GM23338 (cell line): ENCODE results near the gene CDCA5. TPM values are rescaled to one million over a fixed set of nuclear protein-coding genes. Genes with fewer than 3 reads are reported as not detected.

ENCODE experiments used
- ATAC-seq: fragments of 200-7000 bp; cut with Tn5 transposase; 3 replicates; pipeline ENCODE4 v1.9.1; 2020
- DNase-seq: peaks from one replicate; pipeline ENCODE4 v3.0.0-alpha.2; 2015; ENCODE audit warnings: low spot score
- H2AFZ ChIP-seq: fragments of 200-600 bp; sonication (generic); 2 replicates; pipeline ENCODE4 v1.8.0; 2016; ENCODE audit warnings: antibody characterized with exemption, mild to moderate bottlenecking, moderate library complexity
- H3F3A ChIP-seq: fragments of 200-600 bp; sonication (generic); replicated peaks from 2 replicates; pipeline ENCODE4 v1.8.0; 2017; ENCODE audit warnings: antibody characterized with exemption, mixed run types, low read depth
- H3K27ac ChIP-seq: fragments of 200-600 bp; sonication (generic); 2 replicates; pipeline ENCODE4 v1.6.1; 2016; ENCODE audit warnings: low read depth
- H3K27me3 ChIP-seq: fragments of 200-600 bp; sonication (generic); 2 replicates; pipeline ENCODE4 v1.8.0; 2016; ENCODE audit warnings: mild to moderate bottlenecking, mixed run types, moderate library complexity; ENCODE audit not compliant: insufficient read depth
- H3K36me3 ChIP-seq: fragments of 200-600 bp; sonication (generic); 2 replicates; pipeline ENCODE4 v1.8.0; 2016; ENCODE audit warnings: mild to moderate bottlenecking; ENCODE audit not compliant: insufficient read depth
- H3K4me1 ChIP-seq: fragments of 200-600 bp; sonication (generic); 2 replicates; pipeline ENCODE4 v1.8.0; 2016; ENCODE audit warnings: mild to moderate bottlenecking, moderate library complexity; ENCODE audit not compliant: insufficient read depth
- H3K4me2 ChIP-seq: fragments of 200-600 bp; sonication (generic); 2 replicates; pipeline ENCODE4 v1.7.1; 2017; ENCODE audit warnings: mixed run types
- H3K4me3 ChIP-seq: fragments of 200-600 bp; sonication (generic); 2 replicates; pipeline ENCODE4 v1.6.1; 2016; ENCODE audit warnings: mixed run types
- H3K79me2 ChIP-seq: fragments of 200-600 bp; sonication (generic); replicated peaks from 2 replicates; pipeline ENCODE4 v1.8.0; 2017; ENCODE audit warnings: mild to moderate bottlenecking; ENCODE audit not compliant: insufficient read depth
- H3K9me2 ChIP-seq: fragments of 200-600 bp; sonication (generic); 2 replicates; pipeline ENCODE4 v1.8.0; 2017; ENCODE audit not compliant: insufficient read depth
- H4K20me1 ChIP-seq: fragments of 200-600 bp; sonication (generic); replicated peaks from 2 replicates; pipeline ENCODE4 v1.8.0; 2017; ENCODE audit warnings: mild to moderate bottlenecking; ENCODE audit not compliant: insufficient read depth
- H3K27ac Mint-ChIP-seq: 2 replicates; pipeline ENCODE4 v1.8.0; 2020; ENCODE audit warnings: inconsistent platforms, mild to moderate bottlenecking, moderate library complexity, mixed read lengths
- H3K27me3 Mint-ChIP-seq: 3 replicates; pipeline ENCODE4 v1.8.0; 2022; ENCODE audit warnings: low read depth, mild to moderate bottlenecking, moderate library complexity, mixed read lengths, inconsistent platforms; ENCODE audit not compliant: insufficient read depth, poor library complexity
- H3K36me3 Mint-ChIP-seq: 3 replicates; pipeline ENCODE4 v1.8.0; 2021; ENCODE audit warnings: low read depth, mild to moderate bottlenecking, inconsistent platforms, moderate library complexity, mixed read lengths
- H3K4me1 Mint-ChIP-seq: 3 replicates; pipeline ENCODE4 v1.8.0; 2020; ENCODE audit warnings: mild to moderate bottlenecking, inconsistent platforms, mixed read lengths
- H3K4me3 Mint-ChIP-seq: 3 replicates; pipeline ENCODE4 v1.8.0; 2021; ENCODE audit warnings: moderate library complexity, mild to moderate bottlenecking, inconsistent platforms, mixed read lengths
- H3K9me3 Mint-ChIP-seq: 3 replicates; pipeline ENCODE4 v1.8.0; 2020; ENCODE audit warnings: moderate library complexity, mild to moderate bottlenecking, inconsistent platforms, mixed read lengths
- CREB1 ChIP-seq: fragments of 250-450 bp; sonication (Bioruptor Pico); IDR thresholded peaks from 2 replicates; pipeline ENCODE4 v1.5.0; 2020; ENCODE audit warnings: low read depth, mild to moderate bottlenecking, moderate library complexity
- ETS1 ChIP-seq: IDR thresholded peaks from 2 replicates; pipeline ENCODE4 v1.6.1; 2016; ENCODE audit warnings: antibody characterized with exemption
- EZH2 ChIP-seq: fragments of 200-600 bp; sonication (generic); IDR thresholded peaks from one replicate; pipeline ENCODE4 v1.8.0; 2017; ENCODE audit warnings: antibody characterized with exemption, mild to moderate bottlenecking, low read depth; ENCODE audit not compliant: unreplicated experiment
- EZH2phosphoT487 ChIP-seq: fragments of 200-600 bp; sonication (generic); IDR thresholded peaks from one replicate; pipeline ENCODE4 v1.8.1; 2018; ENCODE audit warnings: antibody characterized with exemption; ENCODE audit not compliant: unreplicated experiment
- JUNB ChIP-seq: IDR thresholded peaks from one replicate; pipeline ENCODE4 v1.6.1; 2016; ENCODE audit warnings: antibody characterized with exemption; ENCODE audit not compliant: unreplicated experiment
- NANOG ChIP-seq: IDR thresholded peaks from 2 replicates; pipeline ENCODE4 v1.6.1; 2016; ENCODE audit warnings: antibody characterized with exemption, borderline replicate concordance
- POLR2AphosphoS5 ChIP-seq: IDR thresholded peaks from 2 replicates; pipeline ENCODE4 v1.6.1; 2016; ENCODE audit warnings: antibody characterized with exemption, low read depth
- REST ChIP-seq: IDR thresholded peaks from one replicate; pipeline ENCODE4 v1.6.1; 2018; ENCODE audit warnings: antibody characterized with exemption; ENCODE audit not compliant: unreplicated experiment
- STAT1 ChIP-seq: IDR thresholded peaks from one replicate; pipeline ENCODE4 v1.6.1; 2016; ENCODE audit warnings: antibody characterized with exemption; ENCODE audit not compliant: unreplicated experiment
- ZNF114 ChIP-seq: fragments of 250-450 bp; sonication (Bioruptor Pico); IDR thresholded peaks from 2 replicates; pipeline ENCODE4 v1.5.0; 2020; ENCODE audit warnings: mild to moderate bottlenecking, moderate library complexity
- ZNF331 ChIP-seq: fragments of 250-450 bp; sonication (Bioruptor Pico); IDR thresholded peaks from 2 replicates; pipeline ENCODE4 v1.5.0; 2020; ENCODE audit warnings: low read depth, mild to moderate bottlenecking, moderate library complexity
- ZNF462 ChIP-seq: fragments of 250-450 bp; sonication (Bioruptor Pico); IDR thresholded peaks from 2 replicates; pipeline ENCODE4 v1.5.0; 2020; ENCODE audit warnings: mild to moderate bottlenecking, moderate library complexity
- polyA plus RNA-seq: library from polyadenylated mRNA; unstranded; fragments of >200 nt; fragmentation: Nextera tagmentation; extraction: Ambion mirVana; gene quantifications from 2 replicates; pipeline ENCODE4 v1.2.1, GENCODE V29; 2016
- total RNA-seq: library from RNA; depleted of rRNA; stranded (reverse); fragments of >200 nt; shearing (Covaris generic); gene quantifications from 2 replicates; pipeline ENCODE4 v1.2.3, GENCODE V29; 2014
- TF ChIP-seq, protein P1 (sequence below), 2 experiments: fragments of 200-600 bp in 1 of 2; sonication (generic) in 1 of 2; conservative IDR thresholded peaks; 2 replicates each; pipeline versions ENCODE4 v1.5.1 to v1.6.1; 2016 to 2017; ENCODE audit warnings: antibody characterized with exemption in 2 of 2, low read depth in 2 of 2, mild to moderate bottlenecking in 2 of 2, moderate library complexity in 1 of 2

The CDCA5 gene
- total and polyA plus RNA-seq, 2 experiments from 2014 or later = 53.3 to 70.9 TPM

DNA sequence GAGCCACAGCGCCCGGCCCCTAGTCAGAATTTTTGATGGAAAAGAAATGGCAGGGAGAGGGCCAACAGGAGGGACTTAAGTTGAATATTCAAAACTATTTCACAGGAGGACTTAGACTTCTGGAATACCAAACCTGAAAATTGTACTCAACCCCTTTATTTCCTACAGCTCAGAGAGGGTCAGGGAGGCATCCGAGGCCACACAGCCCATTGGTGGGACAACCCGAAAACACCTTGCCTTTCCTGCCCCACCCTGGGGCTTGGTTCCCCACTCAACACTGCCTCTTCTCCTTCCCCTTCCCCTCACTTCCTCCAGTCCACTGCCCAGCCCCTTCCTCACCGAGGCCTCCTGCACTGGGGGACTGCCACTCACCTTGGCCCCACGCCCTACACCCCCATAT lies 26.8 kb downstream of the CDCA5 start:
- no peak overlapping the region for H3K4me3 ChIP-seq
- no peak for ATAC-seq

More for the DNA sequence above, 26.8 kb downstream of the CDCA5 start:
- no peaks in the 10 kb centered on the region for H3K36me3 Mint-ChIP-seq
- Histone ChIP-seq H3K4me1 (no peaks in the 10 kb centered on the region), H3K36me3 (no peaks in the 10 kb centered on the region), H3K79me2 (no peaks in the 10 kb centered on the region), H3K9me2 (no peaks in the 10 kb centered on the region), H2AFZ (no peak overlapping the region), H3K27ac (no peak overlapping the region), H3K27me3 (no peaks in the 10 kb centered on the region), H4K20me1 (no peaks in the 10 kb centered on the region), H3F3A (no peaks in the 10 kb centered on the region), H3K4me2 (no peak overlapping the region)
- no peaks in the 10 kb centered on the region for H3K9me3 Mint-ChIP-seq
- no peak overlapping the region for H3K4me3 Mint-ChIP-seq
- no peak for DNase-seq
- no peak for TF ChIP-seq ETS1
- no peak for TF ChIP-seq JUNB
- no peak for TF ChIP-seq EZH2
- TF ChIP-seq, protein P1, sequence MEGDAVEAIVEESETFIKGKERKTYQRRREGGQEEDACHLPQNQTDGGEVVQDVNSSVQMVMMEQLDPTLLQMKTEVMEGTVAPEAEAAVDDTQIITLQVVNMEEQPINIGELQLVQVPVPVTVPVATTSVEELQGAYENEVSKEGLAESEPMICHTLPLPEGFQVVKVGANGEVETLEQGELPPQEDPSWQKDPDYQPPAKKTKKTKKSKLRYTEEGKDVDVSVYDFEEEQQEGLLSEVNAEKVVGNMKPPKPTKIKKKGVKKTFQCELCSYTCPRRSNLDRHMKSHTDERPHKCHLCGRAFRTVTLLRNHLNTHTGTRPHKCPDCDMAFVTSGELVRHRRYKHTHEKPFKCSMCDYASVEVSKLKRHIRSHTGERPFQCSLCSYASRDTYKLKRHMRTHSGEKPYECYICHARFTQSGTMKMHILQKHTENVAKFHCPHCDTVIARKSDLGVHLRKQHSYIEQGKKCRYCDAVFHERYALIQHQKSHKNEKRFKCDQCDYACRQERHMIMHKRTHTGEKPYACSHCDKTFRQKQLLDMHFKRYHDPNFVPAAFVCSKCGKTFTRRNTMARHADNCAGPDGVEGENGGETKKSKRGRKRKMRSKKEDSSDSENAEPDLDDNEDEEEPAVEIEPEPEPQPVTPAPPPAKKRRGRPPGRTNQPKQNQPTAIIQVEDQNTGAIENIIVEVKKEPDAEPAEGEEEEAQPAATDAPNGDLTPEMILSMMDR (conservative IDR thresholded peaks at IDR 0.05; ENCODE audit: low read depth in 2 of 2) = no peak
- TF ChIP-seq REST = no peak
- no peak for TF ChIP-seq CREB1 (CRISPR knock-in tag)
- no peak for TF ChIP-seq POLR2AphosphoS5
- TF ChIP-seq EZH2phosphoT487 = no peak
- TF ChIP-seq ZNF462 (CRISPR knock-in tag) = no peak
- TF ChIP-seq NANOG = no peak
- no peak for TF ChIP-seq ZNF331 (CRISPR knock-in tag)
- no peak for TF ChIP-seq ZNF114
- TF ChIP-seq STAT1 = no peak
- peaks cover 2% of the 10 kb centered on the region for H3K4me1 Mint-ChIP-seq
- H3K27ac Mint-ChIP-seq = no peak overlapping the region
- H3K27me3 Mint-ChIP-seq = peaks cover 11% of the 10 kb centered on the region
